HCT116 (cell line): Measurements from ENCODE around the gene MPC1. TPM values are rescaled to one million over a fixed set of nuclear protein-coding genes. Genes with fewer than 3 reads are reported as not detected.
"Not testable (repeated sequence)": the region's sequence is repeated elsewhere in the genome, so short reads cannot be mapped to it uniquely, and the experiment has no call there.

Experiments used
- ATAC-seq: fragments of 200-7000 bp; cut with Tn5 transposase; 2 replicates; pipeline ENCODE4 v1.9.1; 2020; ENCODE audit warnings: mild to moderate bottlenecking, moderate library complexity
- BruUV-seq: library from RNA; stranded (reverse); fragments of 400-500 nt; replicated peaks from 2 replicates; lab custom pipeline; 2021; lab: Mats Ljungman, UMichigan
- CTCF ChIA-PET: fragments of 300-600 bp; sonication (Branson Sonifier 250); formaldehyde crosslinking; loops from one replicate; lab custom pipeline; 2021; ENCODE audit warnings: antibody characterized with exemption; lab: Charles Lee
- POLR2A ChIA-PET: fragments of 300-600, 350-600 bp; sonication (Branson Sonifier 250); formaldehyde crosslinking; loops from one replicate; lab custom pipeline; 2021; ENCODE audit warnings: antibody characterized with exemption; lab: Charles Lee
- RAD21 ChIA-PET, 2 experiments: fragments of 300-600 bp; sonication (Branson Sonifier 250); formaldehyde crosslinking; loops; one replicate each; lab custom pipeline; 2023; ENCODE audit warnings: low total read pairs in 2 of 2; ENCODE audit not compliant: uncharacterized antibody in 2 of 2, unreplicated experiment in 2 of 2, low non-redundant PET in 1 of 2; lab: Charles Lee
- DNase-seq: peaks from one replicate; pipeline ENCODE4 v3.0.0-alpha.2; 2010; ENCODE audit warnings: low read depth, low spot score
- H2AFZ ChIP-seq: fragments of 200-600 bp; shearing (Covaris generic), sonication (generic); 2 replicates; pipeline ENCODE4 v1.6.1; 2017; ENCODE audit warnings: low read depth, mixed run types, mixed read lengths, antibody characterized with exemption, low read length; ENCODE audit not compliant: poor library complexity, severe bottlenecking
- H3K27ac ChIP-seq: 2 replicates; pipeline ENCODE4 v1.5.1; 2012; ENCODE audit warnings: low read depth, low read length
- H3K27me3 ChIP-seq: fragments of 200-600 bp; sonication (generic); 2 replicates; pipeline ENCODE4 v1.6.1; 2016; ENCODE audit warnings: mixed run types, low read length, mixed read lengths; ENCODE audit not compliant: insufficient read depth
- H3K36me3 ChIP-seq, 2 experiments: fragments of 200-500 bp in 1 of 2; fragments of 200-600 bp in 1 of 2; sonication (Bioruptor generic) in 1 of 2; sonication (generic) in 1 of 2; 2 replicates each; pipeline versions ENCODE4 v1.5.1 to v1.6.1; 2014 to 2016; ENCODE audit warnings: low read length in 2 of 2, inconsistent platforms in 1 of 2, mixed read lengths in 1 of 2, mixed run types in 1 of 2; ENCODE audit not compliant: insufficient read depth in 2 of 2, control insufficient read depth in 1 of 2
- H3K4me1 ChIP-seq, 2 experiments: fragments of 200-600 bp in 1 of 2; sonication (generic) in 1 of 2; 2 replicates each; pipeline versions ENCODE4 v1.5.1 to v1.6.1; 2012 to 2017; ENCODE audit warnings: low read length in 2 of 2, inconsistent platforms in 1 of 2, mild to moderate bottlenecking in 1 of 2, mixed read lengths in 1 of 2, mixed run types in 1 of 2, moderate library complexity in 1 of 2; ENCODE audit not compliant: insufficient read depth in 2 of 2, control insufficient read depth in 1 of 2
- H3K4me2 ChIP-seq: fragments of 200-600 bp; sonication (generic); 2 replicates; pipeline ENCODE4 v1.6.1; 2017; ENCODE audit warnings: mixed run types, low read length, mixed read lengths
- H3K4me3 ChIP-seq, 2 experiments: fragments of 200-600 bp in 1 of 2; sonication (generic) in 1 of 2; replicated peaks in 1 of 2; 2 replicates each; pipeline ENCODE4 v1.5.1; 2011 to 2016; ENCODE audit warnings: low read length in 2 of 2, control low read depth in 1 of 2, low read depth in 1 of 2, mild to moderate bottlenecking in 1 of 2, mixed read lengths in 1 of 2, mixed run types in 1 of 2
- H3K79me2 ChIP-seq: fragments of 200-600 bp; sonication (generic); 2 replicates; pipeline ENCODE4 v1.6.1; 2017; ENCODE audit warnings: mild to moderate bottlenecking, mixed run types, low read length, moderate library complexity, mixed read lengths; ENCODE audit not compliant: insufficient read depth
- H3K9ac ChIP-seq: fragments of 200-600 bp; sonication (generic); 2 replicates; pipeline ENCODE4 v1.6.1; 2016; ENCODE audit warnings: low read length, mixed read lengths
- H3K9me2 ChIP-seq: fragments of 200-600 bp; sonication (generic), shearing (Covaris generic); 2 replicates; pipeline ENCODE4 v1.6.1; 2017; ENCODE audit warnings: mixed run types, mild to moderate bottlenecking, moderate library complexity; ENCODE audit not compliant: insufficient read depth
- H3K9me3 ChIP-seq, 2 experiments: fragments of 200-500 bp in 1 of 2; fragments of 200-600 bp in 1 of 2; sonication (Bioruptor generic) in 1 of 2; sonication (generic) in 1 of 2; 2 replicates each; pipeline ENCODE4 v1.6.1; 2014 to 2017; ENCODE audit warnings: low read length in 2 of 2, mixed read lengths in 2 of 2, inconsistent platforms in 1 of 2, low read depth in 1 of 2, mild to moderate bottlenecking in 1 of 2, mixed run types in 1 of 2, moderate library complexity in 1 of 2; ENCODE audit not compliant: control insufficient read depth in 1 of 2, insufficient read depth in 1 of 2
- H4K20me1 ChIP-seq: fragments of 200-600 bp; sonication (generic), shearing (Covaris generic); 2 replicates; pipeline ENCODE4 v1.6.1; 2017; ENCODE audit warnings: mixed run types, mild to moderate bottlenecking, moderate library complexity; ENCODE audit not compliant: insufficient read depth
- CBX3 ChIP-seq: IDR thresholded peaks from 2 replicates; pipeline ENCODE4 v1.6.1; 2012; ENCODE audit warnings: low read depth
- CEBPB ChIP-seq: IDR thresholded peaks from 2 replicates; pipeline ENCODE4 v1.6.1; 2012; ENCODE audit warnings: low read depth
- EZH2 ChIP-seq: fragments of 200-600 bp; sonication (generic); IDR thresholded peaks from 2 replicates; pipeline ENCODE4 v1.6.1; 2017; ENCODE audit warnings: antibody characterized with exemption, mixed run types
- FOSL1 ChIP-seq: IDR thresholded peaks from 2 replicates; pipeline ENCODE4 v1.6.1; 2012; ENCODE audit warnings: low read depth
- POLR2AphosphoS5 ChIP-seq: IDR thresholded peaks from 2 replicates; pipeline ENCODE4 v1.6.1; 2011; ENCODE audit warnings: mild to moderate bottlenecking, low read depth, low read length, moderate library complexity
- SRF ChIP-seq: IDR thresholded peaks from 2 replicates; pipeline ENCODE4 v1.6.1; 2012; ENCODE audit warnings: low read depth
- intact Hi-C: fragments of 100-400 bp; cut with micrococcal nuclease; formaldehyde crosslinking; loops from 2 replicates; pipeline ENCODE4 v1.10.0; 2022
- total RNA-seq: library from RNA; stranded (reverse); gene quantifications from one replicate; pipeline ENCODE4 v1.2.1, GENCODE V29; 2021; ENCODE audit not compliant: unreplicated experiment
- TF ChIP-seq, protein P1 (sequence below), 3 experiments: fragments of 200-600 bp in 1 of 3; sonication (generic) in 1 of 3; IDR thresholded peaks in 2 of 3; conservative IDR thresholded peaks in 1 of 3; 2 replicates each; pipeline ENCODE4 v1.5.1; 2012 to 2017; ENCODE audit warnings: low read depth in 2 of 3, low read length in 2 of 3, antibody characterized with exemption in 1 of 3, borderline replicate concordance in 1 of 3, control low read depth in 1 of 3, mild to moderate bottlenecking in 1 of 3, mixed read lengths in 1 of 3, mixed run types in 1 of 3, moderate library complexity in 1 of 3; ENCODE audit not compliant: insufficient read depth in 1 of 3

The MPC1 gene
- total RNA-seq, 1 experiment from 2014 or later, result 15.9 TPM

DNA sequence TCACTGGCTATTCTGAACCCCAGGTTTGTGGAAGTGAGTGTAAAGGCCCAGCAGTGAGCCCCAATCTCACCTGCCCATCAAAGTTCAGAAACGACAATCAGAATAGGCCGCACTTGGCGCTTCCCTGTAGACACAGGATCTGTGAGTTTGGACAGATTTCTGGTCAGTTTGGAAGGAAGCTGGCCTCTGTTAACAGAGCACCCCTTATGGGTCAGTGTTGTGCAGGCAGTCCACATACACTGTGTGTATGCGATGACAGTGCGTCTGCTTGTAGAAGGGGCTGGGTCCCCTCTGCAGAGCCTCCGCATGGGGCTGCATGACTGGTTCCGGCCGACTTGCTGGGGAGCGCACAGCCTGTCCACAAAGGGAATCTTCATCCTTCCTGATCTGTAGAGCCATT is 3.4 kb upstream of the MPC1 start (continued):
- TF ChIP-seq FOSL1 (no peak), CBX3 (no peak), POLR2AphosphoS5 (no peak), SRF (no peak), EZH2 (no peak)

DNA sequence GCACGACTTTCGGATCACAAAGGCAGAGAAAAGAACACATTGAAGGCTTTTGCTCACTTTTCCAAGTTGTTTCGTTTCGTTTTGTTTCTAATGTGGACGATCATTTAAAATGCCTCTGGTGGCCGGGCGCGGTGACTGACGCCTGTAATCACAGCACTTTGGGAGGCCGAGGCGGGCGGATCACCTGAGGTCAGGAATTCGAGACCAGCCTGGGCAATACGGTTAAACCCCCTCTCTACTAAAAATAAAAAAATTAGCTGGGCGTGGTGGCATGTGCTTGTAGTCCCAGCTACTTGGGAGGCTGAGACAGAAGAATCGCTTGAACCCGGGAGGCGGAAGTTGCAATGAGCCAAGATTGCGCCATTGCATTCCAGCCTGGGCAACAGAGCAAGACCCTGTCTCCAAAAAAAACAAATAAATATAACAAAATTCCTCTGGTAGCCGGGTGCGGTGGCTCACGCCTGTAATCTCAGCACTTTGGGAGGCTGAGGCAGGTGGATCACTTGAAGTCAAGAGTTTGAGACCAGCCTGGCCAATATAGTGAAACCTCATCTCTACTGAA is 1.1 kb upstream of the MPC1 start:
- intact Hi-C loops, result loop anchor here (1.0 to 5.0 kb wide), 3 partner anchors 42 to 107 kb away; partner anchors contain the start of gene SFT2D1
- TSS peak; percentile 67 for BruUV-seq
- H3K4me3 ChIP-seq, result peak overlapping the region; percentile 70 to 74
- H3K27me3 ChIP-seq, ATAC-seq, CTCF ChIA-PET, RAD21 ChIA-PET, H4K20me1 ChIP-seq, POLR2A ChIA-PET, DNase-seq, H3K79me2 ChIP-seq, H3K36me3 ChIP-seq, H3K9me2 ChIP-seq, H3K9me3 ChIP-seq: not testable (repeated sequence)
- TF ChIP-seq, protein P1, sequence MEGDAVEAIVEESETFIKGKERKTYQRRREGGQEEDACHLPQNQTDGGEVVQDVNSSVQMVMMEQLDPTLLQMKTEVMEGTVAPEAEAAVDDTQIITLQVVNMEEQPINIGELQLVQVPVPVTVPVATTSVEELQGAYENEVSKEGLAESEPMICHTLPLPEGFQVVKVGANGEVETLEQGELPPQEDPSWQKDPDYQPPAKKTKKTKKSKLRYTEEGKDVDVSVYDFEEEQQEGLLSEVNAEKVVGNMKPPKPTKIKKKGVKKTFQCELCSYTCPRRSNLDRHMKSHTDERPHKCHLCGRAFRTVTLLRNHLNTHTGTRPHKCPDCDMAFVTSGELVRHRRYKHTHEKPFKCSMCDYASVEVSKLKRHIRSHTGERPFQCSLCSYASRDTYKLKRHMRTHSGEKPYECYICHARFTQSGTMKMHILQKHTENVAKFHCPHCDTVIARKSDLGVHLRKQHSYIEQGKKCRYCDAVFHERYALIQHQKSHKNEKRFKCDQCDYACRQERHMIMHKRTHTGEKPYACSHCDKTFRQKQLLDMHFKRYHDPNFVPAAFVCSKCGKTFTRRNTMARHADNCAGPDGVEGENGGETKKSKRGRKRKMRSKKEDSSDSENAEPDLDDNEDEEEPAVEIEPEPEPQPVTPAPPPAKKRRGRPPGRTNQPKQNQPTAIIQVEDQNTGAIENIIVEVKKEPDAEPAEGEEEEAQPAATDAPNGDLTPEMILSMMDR (IDR thresholded peaks at IDR 0.05 in 2 of 3, conservative IDR thresholded peaks at IDR 0.05 in 1 of 3; ENCODE audit: borderline replicate concordance in 1 of 3, insufficient read depth in 1 of 3, low read depth in 2 of 3, low read length in 2 of 3), result peak in 1 of 3 experiments; percentile 12; a peak in 2 of 6 replicates
- TF ChIP-seq CEBPB, result peak; percentile 69
- H2AFZ ChIP-seq, result peak overlapping the region; percentile 71
- H3K4me2 ChIP-seq, result peak overlapping the region; percentile 100
- peaks cover 4 to 17% of the 10 kb centered on the region in 2 experiments; a peak in 3 of 4 replicates for H3K4me1 ChIP-seq
- H3K9ac ChIP-seq, result peak overlapping the region; percentile 80
- peak overlapping the region; percentile 95 for H3K27ac ChIP-seq
